Fibroblast of skin of abdomen (primary cell): ENCODE results near the gene MNS1. TPM values are rescaled to one million over a fixed set of nuclear protein-coding genes. Genes with fewer than 3 reads are reported as not detected.
A peak's percentile ranks its signal among the peaks of the same experiment; 100 is the strongest.
"Not testable (repeated sequence)": the region's sequence is repeated elsewhere in the genome, so short reads cannot be mapped to it uniquely, and the experiment has no call there.

ENCODE experiments used
- DNase-seq: peaks from one replicate; pipeline ENCODE4 v3.0.0-alpha.2; 2013
- polyA plus RNA-seq, 2 experiments: library from polyadenylated mRNA; unstranded; fragments of 120-200 nt; gene quantifications; one replicate each; pipeline ENCODE4 v1.2.1, GENCODE V29; 2013; ENCODE audit not compliant: insufficient read length in 2 of 2

Gene MNS1
- polyA plus RNA-seq (2013, experiment 1 of 2; ENCODE audit: insufficient read length) = 6.0 TPM
- polyA plus RNA-seq (2013, experiment 2 of 2; ENCODE audit: insufficient read length) = 5.7 TPM

- DNase-seq = peak; percentile 95
These were observed at the start of gene MNS1 for GRCh38 chr15:56464893-56465520. TSS of gene MNS1 (minus strand) at chr15:56465137. CDS start at chr15:56464972, 165 bp downstream.

- DNase-seq = peak; percentile 73
These were observed 31.7 kb upstream of the MNS1 start for GRCh38 chr15:56496635-56497034.

- no peak for DNase-seq
These were observed 30.6 kb upstream of the MNS1 start for GRCh38 chr15:56495533-56495932.

GRCh38 chr15:56495053-56495452 lies 30.1 kb upstream of the MNS1 start:
- no peak for DNase-seq

GRCh38 chr15:56492791-56493555 lies 28.0 kb upstream of the MNS1 start:
- DNase-seq = no peak

GRCh38 chr15:56492236-56492635 lies 27.3 kb upstream of the MNS1 start:
- DNase-seq = no peak

- peak; percentile 64 for DNase-seq
These were observed 26.3 kb upstream of the MNS1 start for GRCh38 chr15:56491110-56491722.

- no peak for DNase-seq
These were observed 25.5 kb upstream of the MNS1 start for GRCh38 chr15:56490461-56490860.

- not testable (repeated sequence) for DNase-seq
These were observed 21.3 kb upstream of the MNS1 start for GRCh38 chr15:56486206-56486605.

GRCh38 chr15:56485426-56485825 lies 20.5 kb upstream of the MNS1 start:
- not testable (repeated sequence) for DNase-seq

GRCh38 chr15:56484287-56484686 lies 19.4 kb upstream of the MNS1 start:
- no peak for DNase-seq

- DNase-seq = no peak
These were observed 10.4 kb upstream of the MNS1 start for GRCh38 chr15:56475351-56475750.

GRCh38 chr15:56473017-56473416 lies 8.1 kb upstream of the MNS1 start:
- DNase-seq = no peak

GRCh38 chr15:56472278-56472677 lies 7.3 kb upstream of the MNS1 start:
- DNase-seq = no peak

- no peak for DNase-seq
These were observed 6.6 kb upstream of the MNS1 start for GRCh38 chr15:56471440-56472069.

- no peak for DNase-seq
These were observed 4.5 kb upstream of the MNS1 start for GRCh38 chr15:56469483-56469882.

GRCh38 chr15:56468401-56468800 lies 3.5 kb upstream of the MNS1 start:
- peak; percentile 14 for DNase-seq

GRCh38 chr15:56467616-56468015 lies 2.7 kb upstream of the MNS1 start:
- no peak for DNase-seq

GRCh38 chr15:56460947-56461346 lies 4.0 kb downstream of the MNS1 start:
- DNase-seq = no peak

GRCh38 chr15:56460071-56460470 lies 4.9 kb downstream of the MNS1 start:
- peak; percentile 53 for DNase-seq

GRCh38 chr15:56459096-56459495 lies 5.8 kb downstream of the MNS1 start:
- no peak for DNase-seq

GRCh38 chr15:56456229-56456628 lies 8.7 kb downstream of the MNS1 start:
- no peak for DNase-seq

GRCh38 chr15:56454836-56455235 lies 10.1 kb downstream of the MNS1 start:
- no peak for DNase-seq
